IMR-90 (cell line): ENCODE measurements around the gene LSM2. TPM values are rescaled to one million over a fixed set of nuclear protein-coding genes. Genes with fewer than 3 reads are reported as not detected.

Experiments used
- ATAC-seq: fragments of 200-7000 bp; cut with Tn5 transposase; 2 replicates; pipeline ENCODE4 v1.9.1; 2020; ENCODE audit warnings: low read depth, mild to moderate bottlenecking, moderate library complexity
- BruUV-seq: library from RNA; stranded (reverse); fragments of 400-500 nt; replicated peaks from 2 replicates; lab custom pipeline; 2021; lab: Mats Ljungman, UMichigan
- CTCF ChIA-PET: fragments of 300-600 bp; formaldehyde crosslinking; extraction: SDS; loops from one replicate; lab custom pipeline; 2021; ENCODE audit warnings: antibody characterized with exemption; lab: Yijun Ruan, JAX
- POLR2A ChIA-PET: fragments of 300-600 bp; sonication (Branson Sonifier 250); formaldehyde crosslinking; loops from one replicate; lab custom pipeline; 2022; ENCODE audit warnings: antibody characterized with exemption; ENCODE audit not compliant: unreplicated experiment; lab: Charles Lee
- DNase-seq: peaks from one replicate; pipeline ENCODE4 v3.0.0; 2013
- H2AFZ ChIP-seq: replicated peaks from 2 replicates; pipeline ENCODE3; 2013; ENCODE audit warnings: low read length, mild to moderate bottlenecking; ENCODE audit not compliant: poor library complexity
- H2AK5ac ChIP-seq: 2 replicates; pipeline ENCODE4 v1.6.1; 2013; ENCODE audit warnings: low read depth, low read length, inconsistent platforms
- H2AK9ac ChIP-seq: replicated peaks from 2 replicates; pipeline ENCODE3; 2013; ENCODE audit warnings: mild to moderate bottlenecking, low read depth, low read length, moderate library complexity; ENCODE audit not compliant: poor library complexity
- H2BK120ac ChIP-seq: 2 replicates; pipeline ENCODE4 v1.6.1; 2013; ENCODE audit warnings: low read depth, low read length, inconsistent platforms
- H2BK15ac ChIP-seq: 3 replicates; pipeline ENCODE4 v1.6.1; 2013; ENCODE audit warnings: low read depth, low read length, inconsistent platforms
- H2BK20ac ChIP-seq: 2 replicates; pipeline ENCODE4 v1.6.1; 2013; ENCODE audit warnings: low read depth, mild to moderate bottlenecking, inconsistent platforms, low read length, moderate library complexity
- H2BK5ac ChIP-seq: 2 replicates; pipeline ENCODE4 v1.6.1; 2013; ENCODE audit warnings: mild to moderate bottlenecking, low read depth, low read length, inconsistent platforms; ENCODE audit not compliant: poor library complexity, severe bottlenecking
- H3K14ac ChIP-seq: replicated peaks from 2 replicates; pipeline ENCODE4 v1.6.1; 2013; ENCODE audit warnings: low read depth, low read length, inconsistent platforms
- H3K18ac ChIP-seq: 2 replicates; pipeline ENCODE4 v1.6.1; 2013; ENCODE audit warnings: low read depth, low read length, control low read depth
- H3K23ac ChIP-seq: 2 replicates; pipeline ENCODE4 v1.6.1; 2013; ENCODE audit warnings: low read depth, low read length, inconsistent platforms
- H3K27ac ChIP-seq: 2 replicates; pipeline ENCODE4 v1.5.1; 2013; ENCODE audit warnings: mild to moderate bottlenecking, control low read depth, low read length; ENCODE audit not compliant: insufficient read depth
- H3K27me3 ChIP-seq: 2 replicates; pipeline ENCODE4 v1.6.1; 2013; ENCODE audit warnings: low read length; ENCODE audit not compliant: control insufficient read depth, insufficient read depth
- H3K36me3 ChIP-seq: 2 replicates; pipeline ENCODE4 v1.6.1; 2013; ENCODE audit warnings: low read length, mixed read lengths; ENCODE audit not compliant: control insufficient read depth, insufficient read depth
- H3K4ac ChIP-seq: 2 replicates; pipeline ENCODE4 v1.6.1; 2013; ENCODE audit warnings: low read depth, low read length, inconsistent platforms
- H3K4me1 ChIP-seq: 2 replicates; pipeline ENCODE4 v1.6.1; 2013; ENCODE audit warnings: low read length, mixed read lengths; ENCODE audit not compliant: control insufficient read depth, insufficient read depth
- H3K4me2 ChIP-seq: 2 replicates; pipeline ENCODE4 v1.6.1; 2013; ENCODE audit warnings: low read depth, mild to moderate bottlenecking, control low read depth, low read length, moderate library complexity
- H3K4me3 ChIP-seq: 2 replicates; pipeline ENCODE4 v1.5.1; 2013; ENCODE audit warnings: low read depth, mild to moderate bottlenecking, control low read depth, low read length, moderate library complexity; ENCODE audit not compliant: insufficient read depth
- H3K56ac ChIP-seq: 2 replicates; pipeline ENCODE4 v1.6.1; 2013; ENCODE audit warnings: low read length, inconsistent platforms; ENCODE audit not compliant: insufficient read depth; ENCODE audit errors: extremely low read depth
- H3K79me1 ChIP-seq, 2 experiments: 2 replicates each; pipeline ENCODE4 v1.6.1; 2013; ENCODE audit warnings: low read length in 2 of 2, inconsistent platforms in 1 of 2, low read depth in 1 of 2
- H3K9ac ChIP-seq: 2 replicates; pipeline ENCODE4 v1.6.1; 2013; ENCODE audit warnings: low read depth, low read length, control low read depth
- H3K9me1 ChIP-seq: 2 replicates; pipeline ENCODE4 v1.6.1; 2013; ENCODE audit warnings: low read length, inconsistent platforms; ENCODE audit not compliant: insufficient read depth
- H3K9me3 ChIP-seq: 2 replicates; pipeline ENCODE4 v1.6.1; 2013; ENCODE audit warnings: low read length; ENCODE audit not compliant: control insufficient read depth, insufficient read depth
- H4K20me1 ChIP-seq: 2 replicates; pipeline ENCODE4 v1.6.1; 2013; ENCODE audit warnings: low read length, inconsistent platforms; ENCODE audit not compliant: insufficient read depth
- H4K5ac ChIP-seq: 2 replicates; pipeline ENCODE4 v1.6.1; 2013; ENCODE audit warnings: mild to moderate bottlenecking, low read depth, low read length, control low read depth
- H4K8ac ChIP-seq, 2 experiments: 2 replicates each; pipeline ENCODE4 v1.6.1; 2013; ENCODE audit warnings: low read depth in 2 of 2, low read length in 2 of 2, control low read depth in 1 of 2, inconsistent platforms in 1 of 2
- H4K91ac ChIP-seq: 2 replicates; pipeline ENCODE4 v1.6.1; 2013; ENCODE audit warnings: low read depth, low read length, inconsistent platforms; ENCODE audit not compliant: insufficient read depth
- BHLHE40 ChIP-seq: fragments of 150-350 bp; IDR thresholded peaks from 2 replicates; pipeline ENCODE4 v1.6.1; 2016; ENCODE audit warnings: mild to moderate bottlenecking, low read depth, low read length
- CEBPB ChIP-seq: IDR thresholded peaks from 2 replicates; pipeline ENCODE4 v1.6.1; 2012; ENCODE audit warnings: low read depth, low read length, improper control_type of control experiment
- CHD1 ChIP-seq: IDR thresholded peaks from 2 replicates; pipeline ENCODE4 v1.6.1; 2012; ENCODE audit warnings: low read depth, low read length, improper control_type of control experiment
- FOS ChIP-seq: fragments of 150-350 bp; IDR thresholded peaks from 2 replicates; pipeline ENCODE4 v1.6.1; 2016; ENCODE audit warnings: low read depth, low read length
- MAFK ChIP-seq: IDR thresholded peaks from 2 replicates; pipeline ENCODE4 v1.6.1; 2012; ENCODE audit warnings: low read depth, low read length, improper control_type of control experiment
- MAZ ChIP-seq: IDR thresholded peaks from 2 replicates; pipeline ENCODE4 v1.6.1; 2012; ENCODE audit warnings: low read depth, mild to moderate bottlenecking, low read length, improper control_type of control experiment, moderate library complexity, borderline replicate concordance
- MXI1 ChIP-seq: IDR thresholded peaks from 2 replicates; pipeline ENCODE4 v1.6.1; 2012; ENCODE audit warnings: low read depth, mild to moderate bottlenecking, low read length, moderate library complexity, borderline replicate concordance
- NFE2L2 ChIP-seq: fragments of 150-350 bp; IDR thresholded peaks from 2 replicates; pipeline ENCODE4 v1.6.1; 2016; ENCODE audit warnings: low read depth, mild to moderate bottlenecking, low read length
- POLR2A ChIP-seq: IDR thresholded peaks from 2 replicates; pipeline ENCODE4 v1.6.1; 2012; ENCODE audit warnings: mild to moderate bottlenecking, low read depth, low read length
- RAD21 ChIP-seq: IDR thresholded peaks from 2 replicates; pipeline ENCODE4 v1.6.1; 2012; ENCODE audit warnings: low read length, improper control_type of control experiment
- RCOR1 ChIP-seq: IDR thresholded peaks from 2 replicates; pipeline ENCODE4 v1.6.1; 2012; ENCODE audit warnings: mild to moderate bottlenecking, low read length, improper control_type of control experiment; ENCODE audit not compliant: insufficient replicate concordance
- RFX5 ChIP-seq: IDR thresholded peaks from 2 replicates; pipeline ENCODE4 v1.8.0; 2012; ENCODE audit warnings: low read depth, mild to moderate bottlenecking, low read length, moderate library complexity
- SMC3 ChIP-seq: fragments of 150-350 bp; IDR thresholded peaks from 2 replicates; pipeline ENCODE4 v1.6.1; 2016; ENCODE audit warnings: low read depth, mild to moderate bottlenecking, antibody characterized with exemption, low read length, moderate library complexity
- WGBS, 2 experiments: methylation state at CpG; one replicate each; pipeline versions ENCODE4 v1.1.5 to v1.1.7; 2013; ENCODE audit warnings: missing lambda C conversion rate in 2 of 2; ENCODE audit not compliant: insufficient read length in 1 of 2; ENCODE audit errors: extremely low coverage in 2 of 2; 5-methylcytosine and 5-hydroxymethylcytosine counted together
- dilution Hi-C: fragments of 300-500 bp; cut with HindIII; formaldehyde crosslinking; loops from one replicate; pipeline ENCODE4 v1.14.3; 2018; ENCODE audit warnings: low sequenced_read_pairs; ENCODE audit not compliant: unreplicated experiment
- in situ Hi-C: fragments of 300-500 bp; cut with MboI; formaldehyde crosslinking; loops from 3 replicates; pipeline ENCODE4 v1.14.3; 2019; ENCODE audit warnings: low sequenced_read_pairs, inconsistent platforms, mixed read lengths
- intact Hi-C: fragments of 100-400 bp; cut with micrococcal nuclease; formaldehyde crosslinking; loops from 2 replicates; pipeline ENCODE4 v1.10.0; 2022
- polyA plus RNA-seq, 3 experiments: library from polyadenylated mRNA; depleted of rRNA; stranded (reverse); fragments of >200 nt; gene quantifications; 2 replicates each; pipeline ENCODE4 v1.2.3, GENCODE V29; 2012; ENCODE audit warnings: low replicate concordance in 1 of 3
- total RNA-seq: library from RNA; depleted of rRNA; stranded (reverse); fragments of >200 nt; gene quantifications from 2 replicates; pipeline ENCODE4 v1.2.3, GENCODE V29; 2012
- TF ChIP-seq, protein P1 (sequence below): fragments of 150-350 bp; IDR thresholded peaks from 2 replicates; pipeline ENCODE4 v1.6.1; 2017; ENCODE audit warnings: mild to moderate bottlenecking, antibody characterized with exemption, low read length, low read depth
- TF ChIP-seq, protein P2 (sequence below): conservative IDR thresholded peaks from 2 replicates; pipeline ENCODE4 v1.5.1; 2012; ENCODE audit warnings: mild to moderate bottlenecking, low read depth, low read length, improper control_type of control experiment
- TF ChIP-seq, protein P3 (sequence below): fragments of 150-350 bp; IDR thresholded peaks from 2 replicates; pipeline ENCODE4 v1.6.1; 2016; ENCODE audit warnings: low read depth, mild to moderate bottlenecking, low read length, moderate library complexity, borderline replicate concordance

The LSM2 gene
- total and polyA plus RNA-seq, 2 of the 4 experiments (the other 2 are of a cell fraction) = 56.3 to 61.0 TPM

DNA sequence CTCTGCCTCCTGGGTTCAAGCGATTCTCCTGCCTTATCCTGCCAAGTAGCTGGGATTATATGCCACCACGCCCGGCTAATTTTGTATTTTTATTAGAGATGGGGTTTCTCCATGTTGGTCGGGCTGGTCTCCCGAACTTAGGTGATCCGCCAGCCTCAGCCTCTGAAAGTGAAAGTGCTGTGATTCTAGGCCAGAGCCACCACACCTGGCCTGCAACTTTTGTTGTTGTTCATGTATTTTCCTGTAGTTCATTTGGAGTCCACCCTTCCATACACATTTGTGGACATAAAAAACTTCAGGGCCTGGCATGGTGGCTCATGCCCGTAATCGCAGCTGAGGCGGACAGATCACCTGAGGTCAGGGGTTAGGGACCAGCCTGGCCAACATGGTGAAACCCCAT, 35.3 kb upstream of the LSM2 start:
- POLR2A ChIA-PET = no interaction called here

More for the DNA sequence above, 35.3 kb upstream of the LSM2 start:
- TF ChIP-seq MXI1 (no peak), RCOR1 (no peak), MAZ (no peak), NFE2L2 (no peak), RFX5 (no peak), CHD1 (no peak), MAFK (no peak), BHLHE40 (no peak), SMC3 (no peak), POLR2A (no peak), RAD21 (no peak), FOS (no peak), CEBPB (no peak)
- TF ChIP-seq, protein P1, sequence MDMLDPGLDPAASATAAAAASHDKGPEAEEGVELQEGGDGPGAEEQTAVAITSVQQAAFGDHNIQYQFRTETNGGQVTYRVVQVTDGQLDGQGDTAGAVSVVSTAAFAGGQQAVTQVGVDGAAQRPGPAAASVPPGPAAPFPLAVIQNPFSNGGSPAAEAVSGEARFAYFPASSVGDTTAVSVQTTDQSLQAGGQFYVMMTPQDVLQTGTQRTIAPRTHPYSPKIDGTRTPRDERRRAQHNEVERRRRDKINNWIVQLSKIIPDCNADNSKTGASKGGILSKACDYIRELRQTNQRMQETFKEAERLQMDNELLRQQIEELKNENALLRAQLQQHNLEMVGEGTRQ = no peak
- TF ChIP-seq, protein P2, sequence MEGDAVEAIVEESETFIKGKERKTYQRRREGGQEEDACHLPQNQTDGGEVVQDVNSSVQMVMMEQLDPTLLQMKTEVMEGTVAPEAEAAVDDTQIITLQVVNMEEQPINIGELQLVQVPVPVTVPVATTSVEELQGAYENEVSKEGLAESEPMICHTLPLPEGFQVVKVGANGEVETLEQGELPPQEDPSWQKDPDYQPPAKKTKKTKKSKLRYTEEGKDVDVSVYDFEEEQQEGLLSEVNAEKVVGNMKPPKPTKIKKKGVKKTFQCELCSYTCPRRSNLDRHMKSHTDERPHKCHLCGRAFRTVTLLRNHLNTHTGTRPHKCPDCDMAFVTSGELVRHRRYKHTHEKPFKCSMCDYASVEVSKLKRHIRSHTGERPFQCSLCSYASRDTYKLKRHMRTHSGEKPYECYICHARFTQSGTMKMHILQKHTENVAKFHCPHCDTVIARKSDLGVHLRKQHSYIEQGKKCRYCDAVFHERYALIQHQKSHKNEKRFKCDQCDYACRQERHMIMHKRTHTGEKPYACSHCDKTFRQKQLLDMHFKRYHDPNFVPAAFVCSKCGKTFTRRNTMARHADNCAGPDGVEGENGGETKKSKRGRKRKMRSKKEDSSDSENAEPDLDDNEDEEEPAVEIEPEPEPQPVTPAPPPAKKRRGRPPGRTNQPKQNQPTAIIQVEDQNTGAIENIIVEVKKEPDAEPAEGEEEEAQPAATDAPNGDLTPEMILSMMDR = no peak
- TF ChIP-seq, protein P3, sequence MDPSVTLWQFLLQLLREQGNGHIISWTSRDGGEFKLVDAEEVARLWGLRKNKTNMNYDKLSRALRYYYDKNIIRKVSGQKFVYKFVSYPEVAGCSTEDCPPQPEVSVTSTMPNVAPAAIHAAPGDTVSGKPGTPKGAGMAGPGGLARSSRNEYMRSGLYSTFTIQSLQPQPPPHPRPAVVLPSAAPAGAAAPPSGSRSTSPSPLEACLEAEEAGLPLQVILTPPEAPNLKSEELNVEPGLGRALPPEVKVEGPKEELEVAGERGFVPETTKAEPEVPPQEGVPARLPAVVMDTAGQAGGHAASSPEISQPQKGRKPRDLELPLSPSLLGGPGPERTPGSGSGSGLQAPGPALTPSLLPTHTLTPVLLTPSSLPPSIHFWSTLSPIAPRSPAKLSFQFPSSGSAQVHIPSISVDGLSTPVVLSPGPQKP = no peak
- no peak overlapping the region for H2BK5ac ChIP-seq
- H4K8ac ChIP-seq = no peak overlapping the region
- in situ Hi-C loops (no loop called here), intact Hi-C loops (no loop called here), dilution Hi-C loops (no loop called here)
- peaks cover 14 to 24% of the 10 kb centered on the region in 2 experiments; a peak in 3 of 4 replicates for H3K79me1 ChIP-seq
- no peaks in the 10 kb centered on the region for H3K27me3 ChIP-seq
- peaks cover 37% of the 10 kb centered on the region for H3K36me3 ChIP-seq
- peaks cover 5% of the 10 kb centered on the region for H3K9me1 ChIP-seq
- no peak overlapping the region for H2BK15ac ChIP-seq
- no peak overlapping the region for H3K23ac ChIP-seq
- no peak overlapping the region for H2AK5ac ChIP-seq
- no peak overlapping the region for H3K4me3 ChIP-seq
- H3K9me3 ChIP-seq = no peaks in the 10 kb centered on the region
- no peak overlapping the region for H2BK120ac ChIP-seq
- no peak overlapping the region for H3K9ac ChIP-seq
- ATAC-seq (no peak), DNase-seq (no peak)
- H2AK9ac ChIP-seq = no peak overlapping the region
- no peak overlapping the region for H2AFZ ChIP-seq
- H2BK20ac ChIP-seq = no peak overlapping the region
- H3K27ac ChIP-seq = no peak overlapping the region
- H4K20me1 ChIP-seq = peaks cover 41% of the 10 kb centered on the region
- BruUV-seq = no TSS peak
- no peak overlapping the region for H4K5ac ChIP-seq
- H3K4me2 ChIP-seq = no peak overlapping the region
- H3K4ac ChIP-seq = no peak overlapping the region
- H3K56ac ChIP-seq = no peak overlapping the region
- H3K4me1 ChIP-seq = peaks cover 8% of the 10 kb centered on the region
- WGBS, 2 experiments = no CpG with 5 or more reads among the region's 9 CpGs
- no peak overlapping the region for H3K14ac ChIP-seq
- no peak overlapping the region for H3K18ac ChIP-seq
- CTCF ChIA-PET = no interaction called here
- H4K91ac ChIP-seq = no peak overlapping the region
